HG03565 (cell line): ENCODE data around the gene SPIRE2.
"Not testable (repeated sequence)": the region's sequence is repeated elsewhere in the genome, so short reads cannot be mapped to it uniquely, and the experiment has no call there.

Experiments used
- ATAC-seq: cut with Tn5 transposase; IDR thresholded peaks from one replicate; pipeline ENCODE4 v1.9.1; 2021; ENCODE audit warnings: mild to moderate bottlenecking, moderate library complexity; ENCODE audit not compliant: unreplicated experiment

Gene SPIRE2

GRCh38 chr16:89862732-89863131 lies 34.5 kb downstream of the SPIRE2 start:
- ATAC-seq: no peak

GRCh38 chr16:89863741-89864526 lies 35.7 kb downstream of the SPIRE2 start:
- peak; percentile 54 for ATAC-seq

GRCh38 chr16:89864527-89864820 lies 36.2 kb downstream of the SPIRE2 start:
- no peak for ATAC-seq

GRCh38 chr16:89867918-89868317 lies 39.6 kb downstream of the SPIRE2 start:
- ATAC-seq: no peak

GRCh38 chr16:89869911-89870310 lies 41.6 kb downstream of the SPIRE2 start:
- ATAC-seq: no peak

- ATAC-seq: no peak
Measured at GRCh38 chr16:89870440-89870839, 42.2 kb downstream of the SPIRE2 start.

- no peak for ATAC-seq
Measured at GRCh38 chr16:89871895-89872294, 43.6 kb downstream of the SPIRE2 start.

- ATAC-seq: peak; percentile 28
Measured at GRCh38 chr16:89873109-89873971, 45.1 kb downstream of the SPIRE2 start, which contains the start of gene TCF25. Gene TCF25, plus strand, starts transcription at chr16:89873592. Its CDS starts 76 bp downstream, at chr16:89873668.

GRCh38 chr16:89873972-89874689 lies 45.9 kb downstream of the SPIRE2 start:
- peak; percentile 44 for ATAC-seq

- ATAC-seq: not testable (repeated sequence)
Measured at GRCh38 chr16:89879123-89879522, 50.8 kb downstream of the SPIRE2 start.

GRCh38 chr16:89880477-89881367 lies 52.4 kb downstream of the SPIRE2 start:
- ATAC-seq: no peak

GRCh38 chr16:89881368-89881730 lies 53.1 kb downstream of the SPIRE2 start:
- no peak for ATAC-seq

GRCh38 chr16:89883346-89884040 lies 55.2 kb downstream of the SPIRE2 start:
- no peak for ATAC-seq

- no peak for ATAC-seq
Measured at GRCh38 chr16:89884041-89884421, 55.8 kb downstream of the SPIRE2 start.

- ATAC-seq: no peak
Measured at GRCh38 chr16:89887243-89887642, 59.0 kb downstream of the SPIRE2 start.

GRCh38 chr16:89890200-89890599 lies 61.9 kb downstream of the SPIRE2 start:
- ATAC-seq: no peak

GRCh38 chr16:89890886-89891657 lies 62.8 kb downstream of the SPIRE2 start:
- ATAC-seq: no peak

GRCh38 chr16:89892055-89892630 lies 63.9 kb downstream of the SPIRE2 start:
- ATAC-seq: no peak

- ATAC-seq: no peak
Measured at GRCh38 chr16:89892635-89893034, 64.4 kb downstream of the SPIRE2 start.
